CD1c-positive myeloid dendritic cell (primary cell): ENCODE measurements around the gene BCORL1.
A peak's percentile ranks its signal among the peaks of the same experiment; 100 is the strongest.

Experiments
- DNase-seq: peaks from one replicate; pipeline ENCODE4 v3.0.0-alpha.2; 2016; ENCODE audit errors: extremely low spot score

The BCORL1 gene

DNA sequence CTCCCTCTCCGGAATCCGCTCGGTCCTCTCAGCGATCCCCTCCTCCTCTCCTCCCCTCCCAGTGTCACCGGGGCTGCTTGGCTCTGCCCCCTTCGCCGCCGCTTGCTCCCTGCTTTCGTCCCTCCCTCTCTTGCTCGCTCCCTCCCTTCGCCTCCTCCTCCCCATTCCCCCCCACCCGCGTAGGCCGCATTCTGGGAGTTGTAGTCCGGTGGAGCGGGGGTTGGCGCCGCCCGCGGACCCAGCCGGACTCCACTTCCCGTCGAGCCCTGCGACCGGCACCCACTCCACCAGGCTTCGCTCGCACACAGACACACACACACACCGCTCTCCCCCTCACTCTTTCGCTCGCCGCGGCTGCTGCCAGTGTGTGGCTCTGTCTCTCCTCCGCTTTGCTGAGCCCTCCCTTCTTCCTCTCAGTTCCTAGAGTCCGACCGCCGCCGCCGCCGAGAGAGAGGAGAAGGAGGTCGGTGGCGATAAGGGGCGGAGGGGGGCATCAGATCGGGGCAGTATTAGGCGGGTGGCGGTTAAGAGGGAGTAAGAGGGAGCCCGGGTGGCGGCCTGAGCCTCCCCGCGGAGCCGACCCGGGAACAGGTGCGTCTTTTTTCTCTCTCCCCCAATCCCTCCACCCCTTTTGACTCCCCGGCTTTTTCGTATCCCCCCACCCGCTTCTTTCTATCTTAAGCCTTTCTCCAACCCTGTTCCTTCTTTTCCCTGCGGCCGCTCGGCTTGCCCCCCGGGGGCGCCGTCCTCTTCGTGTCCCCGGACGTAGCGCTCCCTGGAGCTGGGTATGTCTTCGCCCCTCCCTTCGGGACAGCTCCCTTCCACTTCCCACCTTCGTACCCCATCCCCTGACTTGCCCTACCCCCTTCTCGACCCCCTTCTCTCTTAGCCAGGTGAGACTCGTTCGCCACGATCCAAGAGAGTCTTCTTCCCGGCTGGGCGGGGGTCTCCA lies at the start of gene BCORL1:
BCORL1 (plus strand) TSS at position 336 of the 952 bp plus-strand sequence. CDS start 22,597 bp downstream, outside the sequence.
- peak; percentile 87 for DNase-seq

DNA sequence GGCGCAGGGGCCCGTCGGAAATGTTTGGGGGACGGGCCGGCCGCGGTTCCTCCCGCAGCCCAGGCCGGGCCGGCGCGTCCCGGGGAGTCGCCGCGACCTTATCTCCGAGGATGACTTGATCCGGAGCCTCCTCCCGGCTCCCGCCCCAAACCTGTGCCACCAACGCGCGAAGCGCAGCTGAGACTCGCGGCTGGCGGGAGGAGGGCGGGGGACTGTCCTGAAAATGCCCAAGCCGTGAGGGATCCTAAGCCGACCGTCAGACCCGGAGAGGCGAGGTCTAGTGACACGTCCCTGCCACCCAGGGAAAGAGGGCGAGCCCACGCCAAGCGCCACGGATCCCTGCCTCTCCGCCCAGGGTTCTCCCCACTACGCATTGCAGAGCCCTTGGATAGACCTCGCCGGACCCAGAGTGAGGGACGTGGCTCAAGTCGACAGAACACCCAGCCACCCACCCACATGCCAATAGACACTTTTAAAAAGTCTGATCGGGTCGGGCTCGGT lies 49.6 kb upstream of the BCORL1 start:
- DNase-seq, result peak; percentile 26

DNA sequence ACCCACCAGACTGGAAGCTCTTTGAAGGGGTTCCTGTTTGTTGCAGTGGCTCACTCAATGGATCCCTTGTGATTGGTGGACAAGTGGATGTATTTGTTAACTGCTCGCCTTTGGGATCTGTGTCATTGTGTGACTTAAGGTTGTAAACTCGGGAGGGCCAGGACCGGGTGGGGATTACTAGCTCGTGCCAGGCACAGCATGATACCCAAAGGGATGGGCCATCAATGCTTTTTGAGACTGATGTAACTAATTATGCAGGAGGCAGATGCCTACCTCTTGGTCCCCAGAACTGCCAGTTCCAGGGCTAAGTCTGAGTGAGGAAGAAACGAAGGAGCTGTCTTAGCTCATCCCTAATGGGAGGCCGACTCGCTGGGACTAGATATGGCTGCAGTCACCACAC lies 48.7 kb upstream of the BCORL1 start:
- DNase-seq, result no peak

DNA sequence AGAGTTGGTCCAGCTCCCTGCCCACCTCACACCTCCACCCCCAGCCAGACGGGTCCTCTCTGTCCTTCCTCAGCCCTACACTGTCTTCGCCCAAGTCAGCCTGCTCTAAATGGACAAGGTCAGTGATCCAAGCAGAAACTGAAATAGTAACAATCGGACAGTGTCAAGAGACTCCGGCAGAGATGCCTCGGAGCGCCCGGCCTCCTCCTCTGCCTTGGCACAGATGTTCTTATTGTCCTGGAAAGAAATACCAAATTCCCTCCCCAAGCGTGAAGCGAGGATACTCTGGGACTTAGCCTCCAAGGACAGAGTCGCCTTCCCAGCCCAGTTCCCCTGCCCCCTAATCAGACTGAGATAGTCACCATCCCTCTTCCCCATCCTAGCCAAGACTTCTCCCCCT lies 48.0 kb upstream of the BCORL1 start:
- DNase-seq, result no peak

GRCh38 chrX:129934952-129935351 lies 47.5 kb upstream of the BCORL1 start:
- DNase-seq, result no peak

DNA sequence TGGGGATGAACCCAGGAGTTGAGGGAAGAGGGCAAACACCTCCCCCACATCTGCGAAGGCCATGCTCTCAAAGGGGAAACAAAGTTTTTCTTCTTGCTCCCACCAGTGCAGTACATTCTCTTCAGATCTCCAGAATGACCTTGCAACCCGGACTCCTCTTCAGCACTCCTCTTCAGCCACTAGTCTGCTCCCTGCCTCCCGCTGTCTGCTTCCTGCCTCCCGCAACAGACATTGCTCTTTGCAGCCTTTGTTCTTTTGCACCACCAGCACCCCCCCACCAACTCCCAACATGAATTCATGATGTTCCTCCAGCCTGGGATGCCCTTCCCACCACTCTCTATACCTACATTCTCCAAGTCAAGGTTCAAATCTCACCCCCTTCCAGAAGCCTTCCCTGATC lies 44.4 kb upstream of the BCORL1 start:
- DNase-seq, result no peak

- no peak for DNase-seq
Measured at GRCh38 chrX:129939986-129940385, 42.4 kb upstream of the BCORL1 start.

DNA sequence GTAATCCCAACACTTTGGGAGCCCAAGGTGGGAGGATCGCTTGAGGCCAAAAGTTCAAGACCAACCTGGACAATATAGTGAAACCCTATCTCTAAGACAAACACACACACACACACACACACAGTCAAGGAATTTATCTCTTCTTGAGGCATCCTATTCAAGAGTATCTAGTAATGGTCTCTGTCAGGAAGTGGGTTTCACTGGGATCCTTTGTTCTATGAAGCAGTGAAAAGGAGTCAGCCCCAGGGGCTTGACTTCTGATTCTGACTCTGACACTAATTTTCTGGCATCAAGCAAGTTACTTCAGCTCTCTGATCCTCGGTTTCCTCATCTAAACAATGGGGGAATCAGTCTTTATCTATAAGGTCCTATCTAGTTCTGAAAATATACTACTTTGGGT lies 41.7 kb upstream of the BCORL1 start:
- DNase-seq, result no peak

- DNase-seq, result no peak
Measured at GRCh38 chrX:129945131-129945530, 37.3 kb upstream of the BCORL1 start.

GRCh38 chrX:129953334-129953648 lies 29.1 kb upstream of the BCORL1 start:
- DNase-seq, result no peak

DNA sequence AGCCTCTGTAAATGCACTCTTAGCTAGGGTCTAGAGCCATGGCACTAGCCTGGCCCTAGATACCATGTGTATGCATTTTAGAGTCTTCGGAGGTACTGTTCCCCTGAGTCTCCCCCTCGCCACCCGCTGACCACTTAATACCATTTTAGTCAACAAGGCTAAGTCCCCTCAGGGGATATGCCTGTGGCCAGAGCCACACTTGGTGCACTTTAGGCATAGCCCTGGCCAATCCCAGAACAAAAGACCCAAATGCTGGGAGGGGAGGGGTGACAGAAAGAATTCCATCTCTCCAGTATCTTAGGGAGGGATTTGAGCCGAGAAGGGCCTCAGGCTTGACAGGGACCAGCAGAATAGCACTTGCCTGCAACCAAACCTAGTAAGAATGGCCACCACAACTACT lies 28.6 kb upstream of the BCORL1 start:
- no peak for DNase-seq

GRCh38 chrX:129954804-129955203 lies 27.6 kb upstream of the BCORL1 start:
- no peak for DNase-seq

- no peak for DNase-seq
Measured at GRCh38 chrX:129955682-129956081, 26.8 kb upstream of the BCORL1 start.

- no peak for DNase-seq
Measured at GRCh38 chrX:129956145-129956544, 26.3 kb upstream of the BCORL1 start.

- DNase-seq, result no peak
Measured at GRCh38 chrX:129956765-129957164, 25.7 kb upstream of the BCORL1 start.

- peak; percentile 86 for DNase-seq
Measured at GRCh38 chrX:129957241-129958082, 25.0 kb upstream of the BCORL1 start.

DNA sequence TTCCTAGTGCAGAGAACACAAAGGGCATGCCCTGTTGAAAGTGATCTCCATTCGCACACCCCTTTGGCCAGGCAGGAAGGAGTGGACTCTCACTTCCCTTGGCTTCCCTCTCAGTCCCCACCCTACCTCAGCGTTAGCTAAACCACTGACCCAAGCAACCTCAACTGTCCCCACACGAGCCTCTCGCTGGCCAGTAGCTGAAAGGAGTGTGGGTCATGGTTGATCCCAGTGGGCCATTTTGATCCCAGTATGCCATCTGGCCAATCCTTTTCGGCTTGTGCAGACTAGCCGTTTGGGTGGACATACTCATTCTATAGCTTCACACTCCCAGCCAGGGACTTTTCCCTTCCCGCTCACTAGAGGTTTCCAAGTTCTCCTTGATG lies 24.4 kb upstream of the BCORL1 start:
- peak; percentile 22 for DNase-seq

- no peak for DNase-seq
Measured at GRCh38 chrX:129958814-129959492, 23.5 kb upstream of the BCORL1 start.

GRCh38 chrX:129959493-129959832 lies 23.0 kb upstream of the BCORL1 start:
- DNase-seq, result no peak

DNA sequence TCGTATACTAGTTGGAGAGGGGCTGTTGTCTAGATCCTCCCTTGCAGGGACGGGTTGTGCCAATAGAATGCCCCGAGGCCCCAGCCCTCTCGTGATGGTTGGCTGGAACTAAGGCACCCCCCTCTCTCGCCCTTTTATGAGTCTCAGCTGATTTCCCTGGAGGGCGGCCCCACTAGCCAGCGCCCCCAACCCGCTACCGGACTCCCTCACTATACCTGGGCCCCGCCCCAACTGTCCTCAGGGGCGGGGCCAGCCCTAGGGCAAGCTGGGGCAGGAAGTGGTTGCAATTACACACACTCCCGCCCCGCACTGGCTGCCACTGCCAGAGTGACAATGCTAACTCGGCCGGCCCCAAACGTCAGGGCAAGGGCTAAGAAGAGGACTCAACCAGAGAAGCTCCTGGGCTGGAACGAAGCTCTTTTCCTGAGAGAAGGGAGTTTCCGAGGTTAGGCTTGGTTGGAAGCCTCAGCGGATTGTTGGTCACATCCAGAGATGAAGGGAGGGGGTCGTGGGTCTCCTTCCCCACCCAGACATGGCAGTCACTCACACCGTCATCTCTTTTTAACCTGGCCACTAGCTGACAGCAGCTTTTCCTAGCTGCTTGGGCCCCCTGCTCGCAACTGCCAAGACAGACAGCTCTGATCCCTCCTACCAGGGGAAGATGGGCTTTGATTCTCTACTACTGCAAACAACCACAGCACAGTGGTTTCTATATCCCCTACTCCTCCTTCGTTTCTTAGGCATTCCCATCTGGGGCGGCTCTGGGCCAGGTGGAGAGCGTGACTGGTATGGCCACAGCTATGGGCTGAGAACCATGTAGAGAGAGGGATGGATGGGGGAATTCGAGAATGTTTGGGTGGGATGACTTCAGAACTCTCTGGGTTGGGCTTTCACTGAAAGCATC lies 21.0 kb upstream of the BCORL1 start:
- DNase-seq, result peak; percentile 53

GRCh38 chrX:129963729-129964128 lies 18.7 kb upstream of the BCORL1 start:
- DNase-seq, result no peak
